Central memory CD4-positive, alpha-beta T cell (primary cell): Measurements from ENCODE around the gene CERS4.
"Not testable (repeated sequence)": the region's sequence is repeated elsewhere in the genome, so short reads cannot be mapped to it uniquely, and the experiment has no call there.

Experiments used
- DNase-seq: peaks from one replicate; pipeline ENCODE4 v3.0.0; 2022

Gene CERS4

DNA sequence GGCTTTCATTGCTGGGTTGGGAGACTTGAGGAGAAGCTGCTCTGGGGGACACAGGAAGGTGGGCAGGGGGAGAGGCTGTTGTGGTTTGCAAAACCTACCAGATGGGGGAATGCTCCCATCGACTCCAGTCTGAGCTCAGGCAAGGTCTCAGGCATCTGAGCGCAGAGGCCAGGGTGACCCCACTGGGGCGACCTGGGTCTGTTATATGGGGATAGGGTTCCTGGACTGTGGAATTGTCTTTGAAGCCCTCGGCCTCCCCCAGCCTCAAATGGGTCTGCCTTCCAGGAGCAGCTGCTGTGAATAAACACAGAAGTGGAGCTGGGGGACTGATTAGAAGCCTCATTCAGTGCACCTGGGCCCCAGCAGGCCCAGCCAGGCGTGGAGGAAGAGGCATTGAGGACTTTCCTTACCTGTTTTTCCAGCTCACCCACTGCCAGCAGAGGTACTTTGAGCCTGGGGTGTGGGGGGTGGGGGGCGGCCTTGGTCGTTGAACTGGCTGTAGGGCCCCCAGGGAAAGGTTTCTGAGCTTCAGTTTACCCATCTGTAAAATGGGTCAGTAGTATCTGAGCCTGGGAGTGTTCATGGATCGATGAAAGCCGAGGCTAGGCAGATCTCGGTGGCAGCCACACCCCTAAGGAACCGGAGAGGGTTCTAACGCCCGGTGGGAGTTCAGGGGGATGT is 1.4 kb downstream of the CERS4 start:
- no peak for DNase-seq

DNA sequence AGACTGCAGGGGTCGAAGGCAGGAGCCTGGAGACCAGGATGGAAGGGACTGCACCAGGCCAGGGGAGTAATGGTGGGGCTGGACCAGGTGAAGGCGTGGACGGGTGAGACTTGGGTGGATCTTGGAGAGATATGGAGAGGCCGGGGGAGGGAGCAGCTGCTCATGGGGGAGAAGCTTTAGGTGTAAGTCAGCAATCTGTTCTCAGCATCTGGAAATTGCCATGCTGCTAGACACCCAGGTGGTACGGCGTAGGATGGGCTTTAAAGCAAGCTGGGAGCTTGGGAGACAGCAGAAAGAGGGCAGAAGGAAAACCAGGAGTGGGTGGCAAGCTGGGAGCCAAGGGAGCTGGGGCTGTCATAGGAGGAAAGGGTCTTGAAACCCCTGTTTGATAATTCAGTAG is 3.0 kb downstream of the CERS4 start:
- DNase-seq: no peak

DNA sequence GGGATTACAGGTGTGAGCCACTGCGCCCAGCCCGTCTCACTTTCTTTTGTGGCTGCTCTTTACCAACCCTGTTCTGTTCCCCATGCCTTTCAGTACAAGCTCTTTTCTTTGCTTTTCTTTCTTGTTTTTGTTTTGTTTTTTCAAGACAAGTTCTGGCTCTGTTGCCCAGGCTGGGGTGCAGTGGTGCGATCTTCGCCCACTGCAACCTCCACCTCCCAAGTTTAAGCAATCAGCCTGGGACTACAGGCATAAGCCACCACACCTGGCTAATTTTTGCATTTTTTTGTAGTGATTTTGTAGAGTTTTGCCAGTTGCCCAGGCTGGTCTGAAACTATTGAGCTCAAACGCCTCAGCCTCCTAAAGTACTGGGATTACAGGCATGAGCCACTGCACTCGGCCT is 3.7 kb downstream of the CERS4 start:
- DNase-seq: no peak

DNA sequence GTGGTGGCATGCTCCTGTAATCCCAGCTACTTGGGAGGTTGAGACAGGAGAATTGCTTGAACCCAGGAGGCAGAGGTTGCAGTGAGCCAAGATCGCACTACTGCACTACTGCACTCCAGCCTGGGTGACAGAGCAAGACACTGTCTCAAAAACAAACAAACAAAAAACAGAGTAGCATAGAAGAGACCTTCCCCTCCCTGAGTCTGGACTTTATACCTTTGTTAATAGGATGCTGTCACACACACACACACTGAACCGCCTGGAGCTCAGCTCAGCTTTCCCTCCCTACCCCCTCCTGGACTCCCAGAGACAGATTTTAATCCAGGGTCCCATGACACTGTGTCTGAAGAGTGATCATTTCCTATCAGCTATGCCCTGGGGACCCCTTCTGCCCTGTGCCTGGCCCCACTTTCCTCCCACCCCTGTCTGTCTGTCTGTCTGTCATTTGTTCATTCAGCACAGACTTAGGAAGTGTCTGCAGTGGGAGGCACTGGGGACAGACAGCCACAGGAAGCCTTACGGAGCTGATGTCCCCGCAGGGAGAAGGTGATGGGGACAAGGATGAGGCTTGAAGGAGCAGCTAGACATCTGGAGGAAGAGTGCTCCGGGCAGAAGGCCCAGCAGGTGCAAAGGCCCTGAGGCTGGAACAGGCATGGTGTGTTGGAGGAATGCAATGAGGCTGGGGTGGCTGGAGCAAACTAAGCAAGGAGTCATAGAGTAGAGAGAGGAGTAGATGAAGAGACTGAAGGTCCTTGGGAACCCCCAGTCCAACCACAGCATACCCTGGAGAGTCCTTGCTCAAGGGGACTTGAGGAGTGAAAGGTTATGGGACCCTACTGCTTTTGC is 4.9 kb downstream of the CERS4 start:
- DNase-seq: no peak

DNA sequence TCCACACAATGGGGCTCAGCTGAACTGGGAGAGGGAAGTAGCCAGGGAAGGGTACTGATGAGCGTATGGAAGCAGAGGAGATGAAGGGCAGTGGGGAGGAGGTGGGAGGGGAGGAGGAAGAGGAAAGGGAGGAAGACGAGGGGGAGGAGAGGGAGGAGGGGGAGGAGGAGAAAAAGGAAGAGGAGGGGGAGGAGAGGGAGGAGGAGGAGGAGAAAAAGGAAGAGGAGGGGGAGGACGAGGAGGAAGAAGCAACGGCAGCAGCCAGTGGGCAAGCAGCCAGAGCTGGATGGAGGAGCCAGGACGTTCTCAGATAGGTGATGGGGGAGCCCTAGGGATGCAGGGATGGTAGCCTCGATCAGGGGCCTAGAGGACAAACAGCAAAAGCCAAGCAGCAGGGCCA is 5.6 kb downstream of the CERS4 start:
- DNase-seq: no peak

DNA sequence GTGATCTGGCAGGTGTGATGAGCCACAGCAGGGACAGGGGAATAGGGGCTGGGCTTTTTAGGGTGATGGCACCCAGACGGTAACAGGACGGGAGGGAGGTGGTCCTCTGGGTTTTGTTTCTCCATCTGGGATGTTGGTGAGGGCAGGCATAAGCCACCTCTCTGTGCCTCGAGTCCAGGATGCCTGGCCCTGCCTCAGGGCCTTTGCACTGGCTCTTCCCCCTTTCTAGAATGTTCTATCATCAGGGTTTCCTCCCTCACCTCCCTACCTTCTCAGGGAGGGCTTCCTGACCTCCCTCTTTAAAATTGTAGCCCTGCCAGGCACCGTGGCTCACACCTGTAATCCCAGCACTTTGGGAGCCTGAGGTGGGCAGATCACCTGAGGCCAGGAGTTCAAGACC is 6.6 kb downstream of the CERS4 start:
- no peak for DNase-seq

DNA sequence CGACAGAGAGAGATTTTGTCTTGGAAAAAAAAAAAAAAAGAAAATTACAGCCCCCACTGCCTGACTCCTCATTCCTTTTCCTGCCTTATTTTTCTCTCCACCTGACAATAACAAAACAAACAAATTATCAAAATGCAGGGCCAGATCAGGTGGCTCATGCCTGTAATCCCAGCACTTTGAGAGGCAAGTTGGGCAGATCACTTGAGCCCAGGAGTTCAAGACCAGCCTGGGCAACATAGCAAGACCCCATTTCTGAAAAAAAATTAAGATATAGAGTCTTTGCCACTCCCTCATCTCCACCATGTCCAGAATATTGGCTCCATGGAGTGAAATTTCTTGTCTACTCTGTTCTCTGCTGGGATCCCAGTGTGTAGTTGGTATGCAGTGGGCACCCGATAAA is 7.2 kb downstream of the CERS4 start:
- no peak for DNase-seq

DNA sequence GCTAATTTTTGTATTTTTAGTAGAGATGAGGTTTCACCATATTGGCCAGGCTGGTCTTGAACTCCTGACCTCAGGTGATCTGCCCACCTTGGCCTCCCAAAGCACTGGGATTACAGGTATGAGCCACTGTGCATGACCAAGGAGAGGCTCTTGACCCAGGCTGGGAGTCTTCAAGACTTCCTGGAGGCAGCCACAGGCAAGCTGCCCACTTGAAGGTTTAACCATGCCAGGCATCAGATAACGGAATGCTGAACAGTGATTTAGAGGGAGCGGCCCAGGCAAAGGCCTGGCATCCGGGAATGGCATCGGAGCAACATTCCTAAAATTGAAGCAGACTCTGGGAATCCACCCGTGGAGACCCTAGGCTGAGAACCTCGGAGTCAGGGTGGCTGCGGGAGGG is 9.0 kb downstream of the CERS4 start:
- not testable (repeated sequence) for DNase-seq

DNA sequence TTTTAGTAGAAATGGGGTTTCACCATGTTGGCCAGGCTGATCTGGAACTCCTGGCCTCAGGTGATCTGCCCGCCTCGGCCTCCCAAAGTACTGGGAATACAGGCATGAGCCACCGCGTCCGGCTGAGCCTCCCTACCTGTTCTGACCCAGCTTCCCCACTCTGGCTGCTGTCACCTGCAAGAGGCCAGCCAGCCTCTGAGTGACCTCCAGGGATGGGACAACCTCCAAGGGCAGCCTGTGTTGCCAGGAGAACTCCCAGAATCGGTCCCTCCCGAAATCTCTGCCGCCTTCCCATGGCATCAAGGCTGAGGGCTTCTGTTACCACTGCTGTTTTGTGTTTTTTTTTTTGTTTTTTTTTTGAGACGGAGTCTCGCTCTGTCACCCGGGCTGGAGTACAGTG is 11.3 kb downstream of the CERS4 start:
- DNase-seq: no peak

DNA sequence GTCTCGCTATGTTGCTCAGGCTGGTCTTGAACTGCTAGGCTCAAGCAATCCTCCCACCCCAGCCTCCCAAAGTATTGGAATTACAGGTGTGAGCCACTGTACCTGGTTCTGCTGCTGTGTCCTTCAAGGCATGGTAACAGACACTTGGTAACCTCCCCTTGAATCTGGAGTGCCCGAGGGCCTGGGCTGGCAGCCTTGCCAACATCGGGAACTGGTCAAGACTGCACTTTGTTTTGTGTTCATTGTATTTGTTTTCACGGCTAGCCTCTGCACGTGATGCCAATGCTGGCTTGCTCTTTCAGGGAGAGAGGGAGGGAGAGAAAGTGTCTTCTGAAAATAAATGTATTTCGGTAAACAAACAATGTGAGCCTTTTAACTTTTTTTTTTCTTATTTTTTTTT is 12.0 kb downstream of the CERS4 start:
- DNase-seq: no peak

DNA sequence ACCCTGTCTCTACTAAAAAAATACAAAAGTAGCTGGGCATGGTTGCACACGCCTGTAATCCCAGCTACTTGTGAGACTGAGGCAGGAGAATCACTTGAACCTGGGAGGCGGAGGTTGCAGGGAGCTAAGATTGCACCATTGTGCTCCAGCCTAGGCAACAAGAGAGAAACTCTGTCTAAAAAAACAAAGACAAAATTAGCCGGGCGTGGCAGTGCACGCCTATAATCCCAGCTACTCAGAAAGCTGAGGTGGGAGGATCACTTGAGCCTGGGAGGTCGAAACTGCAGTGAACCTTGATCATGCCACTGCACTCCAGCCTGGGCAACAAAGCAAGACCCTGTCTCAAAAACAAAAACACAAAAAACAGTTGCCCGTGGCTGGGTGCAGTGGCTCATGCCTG is 14.3 kb downstream of the CERS4 start:
- not testable (repeated sequence) for DNase-seq

DNA sequence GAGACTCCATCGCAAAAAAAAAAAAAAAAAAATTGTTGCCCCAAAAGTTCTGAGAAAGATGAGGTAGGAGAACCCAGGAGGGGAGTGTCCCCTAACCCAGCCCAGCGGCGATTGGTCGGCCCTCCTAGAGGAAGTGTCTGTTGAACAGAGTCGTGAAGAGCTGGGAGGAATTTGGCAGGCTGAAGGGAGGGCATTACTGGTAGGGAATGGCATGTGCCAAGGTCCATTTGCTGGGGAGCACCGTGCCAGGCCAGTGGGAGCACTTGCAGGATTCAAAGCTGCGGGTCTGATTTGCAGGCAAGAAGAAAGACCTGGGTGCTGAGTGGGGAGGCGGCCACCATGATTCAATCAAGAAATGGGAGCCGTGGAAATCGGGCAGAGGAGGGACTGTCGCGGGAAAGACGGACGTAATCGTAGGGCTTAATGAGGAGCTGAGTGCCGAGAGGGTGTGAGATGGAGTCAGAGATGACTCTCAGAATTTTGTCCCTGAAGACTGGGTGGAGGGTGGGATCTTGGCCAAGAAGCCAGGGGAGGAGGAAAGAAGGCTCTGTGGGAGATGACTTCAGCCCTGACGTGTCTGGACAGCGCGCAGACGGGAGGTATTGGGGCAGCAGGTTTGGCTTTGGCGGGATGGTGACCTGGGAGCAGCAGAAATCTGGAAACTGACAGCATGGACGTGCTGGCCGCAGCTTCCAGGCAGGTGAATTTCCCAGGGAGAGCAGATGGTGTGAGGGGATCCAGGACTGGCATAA is 15.4 kb downstream of the CERS4 start:
- DNase-seq: no peak

DNA sequence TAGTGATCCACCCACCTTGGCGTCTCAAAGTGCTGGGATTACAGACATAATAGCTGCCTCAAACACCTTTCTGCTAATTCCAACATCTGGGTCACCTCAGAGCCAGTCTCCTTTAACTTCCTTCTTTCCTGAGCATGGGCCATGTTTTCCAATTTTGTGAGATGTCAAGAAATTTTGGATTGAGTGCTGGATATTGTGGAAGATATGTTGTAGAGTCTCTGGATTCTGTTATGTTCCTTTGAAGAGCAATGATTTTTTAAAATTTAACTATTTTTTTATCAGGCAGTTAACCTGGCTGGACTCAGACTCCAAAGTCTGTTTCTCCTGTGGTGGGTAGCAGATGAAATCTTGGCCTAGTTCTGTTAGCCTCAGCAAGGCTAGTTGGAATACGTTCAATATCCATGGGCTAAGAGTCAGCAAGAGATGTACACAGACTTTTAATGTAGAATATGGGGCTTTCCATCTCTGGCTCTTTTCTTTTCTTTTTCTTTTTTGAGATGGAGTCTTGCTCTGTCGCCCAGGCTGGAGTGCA is 22.0 kb downstream of the CERS4 start:
- DNase-seq: no peak

DNA sequence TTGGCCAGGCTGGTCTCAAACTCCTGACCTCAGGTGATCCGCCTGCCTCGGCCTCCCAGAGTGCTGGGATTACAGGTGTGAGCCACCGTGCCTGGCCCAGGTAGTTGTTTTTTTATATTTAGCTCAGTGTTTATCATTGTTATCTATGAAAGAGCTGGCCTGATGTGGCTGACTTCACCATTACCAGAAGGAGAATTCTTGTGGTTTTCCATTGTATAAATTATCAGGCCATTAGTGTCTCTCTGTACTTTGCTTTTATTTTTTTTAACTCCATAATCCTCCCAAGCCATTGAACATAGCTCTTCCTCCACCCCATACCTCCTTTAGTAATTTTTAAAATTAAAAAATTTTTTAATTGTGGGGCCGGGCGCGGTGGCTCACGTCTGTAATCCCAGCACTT is 24.2 kb downstream of the CERS4 start:
- DNase-seq: no peak

DNA sequence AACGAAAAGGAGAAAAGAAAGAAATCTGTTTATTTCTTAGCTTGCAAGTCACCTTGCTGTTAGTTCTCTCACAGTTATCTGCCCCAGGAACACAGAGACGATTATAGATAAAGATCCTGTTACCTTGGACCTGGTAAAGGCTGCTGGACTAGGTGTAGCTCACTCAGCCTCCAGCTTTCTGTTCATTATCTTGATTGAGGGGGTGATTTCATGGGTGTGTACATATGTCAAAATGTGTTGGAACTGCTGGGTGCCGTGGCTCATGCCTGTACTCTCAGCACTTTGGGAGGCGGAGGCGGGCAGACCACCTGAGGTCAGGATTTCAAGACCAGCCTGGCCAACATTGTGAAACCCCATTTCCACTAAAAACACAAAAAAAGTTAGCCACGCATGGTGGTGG is 27.9 kb downstream of the CERS4 start:
- no peak for DNase-seq

DNA sequence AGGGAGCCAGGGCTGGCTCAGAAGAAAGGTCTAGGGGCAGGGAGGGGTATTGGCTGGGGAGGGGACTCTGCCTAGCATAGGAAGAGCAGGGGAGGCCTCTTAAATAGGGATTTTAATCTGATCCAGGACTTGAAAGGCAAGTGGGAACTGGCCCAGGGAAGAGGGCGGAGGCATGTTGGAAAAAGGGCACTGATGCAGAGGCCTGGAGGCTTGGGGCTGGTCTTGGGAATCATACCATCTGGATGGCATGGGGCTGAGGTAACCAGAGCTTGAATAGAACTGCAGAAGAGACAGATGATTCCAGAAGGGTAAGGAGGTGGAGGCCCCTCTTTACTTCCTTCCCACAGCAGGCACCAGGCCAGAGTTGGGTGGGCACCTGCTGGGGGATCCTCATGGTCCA is 29.1 kb downstream of the CERS4 start:
- no peak for DNase-seq

DNA sequence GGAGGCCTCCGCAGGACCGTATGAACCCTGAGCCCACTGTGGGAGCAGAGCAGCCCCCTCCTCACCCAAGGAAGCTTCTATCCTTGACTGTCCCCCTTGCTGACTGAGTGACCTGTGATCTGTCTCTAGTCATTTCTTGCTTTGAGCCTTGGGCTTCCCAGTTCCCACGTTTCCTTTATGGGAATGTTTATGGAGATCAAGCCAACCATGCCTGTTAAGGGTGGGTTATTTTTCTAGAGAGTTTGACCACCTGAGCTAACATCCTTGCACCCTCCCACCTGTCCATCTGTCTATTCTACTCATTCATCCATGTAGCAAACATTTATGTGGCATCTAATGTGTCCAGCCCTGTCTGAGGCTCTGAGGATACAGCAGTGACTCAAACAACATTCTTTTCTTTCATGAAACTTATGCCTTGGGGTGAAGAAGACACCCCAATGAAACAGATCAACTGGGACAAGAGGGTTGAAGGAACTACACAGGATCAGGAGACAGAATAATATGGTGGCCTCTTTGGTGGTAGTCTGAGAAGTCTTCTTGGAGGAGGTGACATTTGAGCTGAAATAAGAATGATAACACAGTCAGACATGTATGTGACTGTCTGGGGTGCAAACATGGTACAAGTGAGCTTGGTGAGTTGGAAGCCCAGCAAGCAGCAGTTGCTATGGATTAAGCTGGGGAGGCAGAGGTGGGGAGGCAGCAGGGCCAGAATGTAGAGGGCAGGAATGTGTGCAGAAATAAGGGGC is 30.5 kb downstream of the CERS4 start:
- no peak for DNase-seq

DNA sequence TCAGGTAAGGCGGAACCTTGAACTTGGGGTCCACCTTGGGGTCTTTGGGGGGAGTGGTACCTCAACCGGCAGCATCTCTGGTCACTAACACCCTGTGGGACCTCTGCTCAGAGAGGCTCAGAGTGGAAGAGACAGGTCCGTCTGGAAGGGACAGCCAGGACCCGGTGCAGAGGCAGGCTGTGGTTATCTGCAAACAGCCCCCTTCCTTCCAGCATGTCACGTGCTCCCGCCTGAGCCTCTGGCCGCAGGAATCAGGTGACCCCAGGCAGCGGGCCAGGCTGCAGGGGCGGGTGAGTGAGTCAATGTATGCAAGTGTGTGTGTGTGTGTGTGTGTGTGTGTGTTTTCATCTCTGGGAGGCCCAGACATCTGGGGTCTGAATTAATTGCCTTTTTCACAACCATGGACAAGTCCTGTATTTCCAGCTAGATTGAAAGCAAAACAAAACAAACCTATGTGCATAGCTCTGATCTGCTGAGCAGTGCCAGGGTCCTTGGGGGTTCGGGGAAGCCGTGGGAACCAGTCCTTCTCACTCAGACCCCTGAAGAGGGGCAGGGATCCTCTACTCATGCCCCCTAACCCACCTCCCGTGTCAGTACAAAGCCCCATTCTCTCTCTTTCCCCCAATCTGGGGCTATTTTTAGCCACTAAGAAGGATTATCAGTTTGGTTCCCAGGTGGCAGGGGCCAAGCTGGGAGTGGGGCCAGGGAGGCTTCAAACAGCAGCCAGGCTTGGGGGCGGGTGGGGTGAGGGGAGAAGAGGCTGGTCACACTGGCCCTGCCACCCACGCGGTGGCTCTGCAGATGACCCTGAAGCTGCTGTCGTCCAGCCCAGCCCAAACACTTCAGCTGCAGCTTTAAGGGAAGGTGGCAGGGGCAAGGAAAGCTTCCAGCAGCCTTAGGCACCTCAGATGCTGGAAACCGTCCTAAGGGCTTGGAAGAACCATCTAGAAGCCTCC is 31.4 kb downstream of the CERS4 start:
- no peak for DNase-seq

DNA sequence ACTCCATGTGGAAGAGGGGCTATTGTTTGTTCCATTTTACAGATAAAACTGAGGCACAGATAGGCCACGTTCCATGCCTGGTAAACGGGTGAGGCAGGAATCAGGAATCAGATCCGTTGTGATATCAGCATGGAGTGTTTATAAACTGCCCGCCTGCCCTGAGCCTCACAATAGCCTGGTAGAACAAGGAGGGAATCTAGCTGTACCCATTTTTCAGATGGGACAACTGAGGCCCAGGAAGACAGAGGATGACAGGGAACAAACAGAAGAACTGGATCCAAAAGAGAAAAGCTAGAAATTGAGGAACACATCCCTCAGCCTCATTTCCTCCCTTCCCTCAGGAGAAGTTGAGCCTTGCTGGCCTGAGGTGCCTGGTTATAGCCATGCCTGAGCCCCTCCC is 32.5 kb downstream of the CERS4 start:
- DNase-seq: no peak

DNA sequence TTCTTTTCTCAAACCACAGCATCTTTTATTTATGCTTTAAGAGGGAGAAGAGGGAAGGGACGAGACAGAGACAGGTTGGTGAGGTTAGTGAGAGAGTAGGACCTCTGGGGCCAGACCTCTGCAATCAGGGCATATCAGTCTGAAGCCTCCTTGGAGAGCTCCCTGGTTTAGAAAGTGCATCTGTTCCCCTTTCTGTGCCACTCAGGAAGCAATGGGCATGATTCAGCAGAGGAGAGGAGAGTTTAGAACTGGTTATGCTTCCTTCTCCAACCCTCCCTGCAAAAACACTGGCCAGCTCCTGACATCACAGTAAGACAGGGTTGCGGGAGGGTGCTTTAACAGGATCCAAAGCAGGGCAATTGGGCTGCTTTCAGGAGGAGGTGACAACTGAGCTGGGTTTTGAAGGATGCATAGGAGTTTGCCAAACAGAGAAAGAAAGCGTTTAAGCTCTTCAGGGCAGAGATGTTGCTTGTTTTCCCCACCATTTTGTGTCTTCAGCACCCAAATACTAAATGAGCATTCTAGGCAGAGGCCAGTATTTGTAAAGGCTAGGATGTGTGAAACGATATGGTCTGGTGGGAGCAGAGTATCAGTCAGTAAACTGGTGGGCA is 33.1 kb downstream of the CERS4 start:
- DNase-seq: no peak

DNA sequence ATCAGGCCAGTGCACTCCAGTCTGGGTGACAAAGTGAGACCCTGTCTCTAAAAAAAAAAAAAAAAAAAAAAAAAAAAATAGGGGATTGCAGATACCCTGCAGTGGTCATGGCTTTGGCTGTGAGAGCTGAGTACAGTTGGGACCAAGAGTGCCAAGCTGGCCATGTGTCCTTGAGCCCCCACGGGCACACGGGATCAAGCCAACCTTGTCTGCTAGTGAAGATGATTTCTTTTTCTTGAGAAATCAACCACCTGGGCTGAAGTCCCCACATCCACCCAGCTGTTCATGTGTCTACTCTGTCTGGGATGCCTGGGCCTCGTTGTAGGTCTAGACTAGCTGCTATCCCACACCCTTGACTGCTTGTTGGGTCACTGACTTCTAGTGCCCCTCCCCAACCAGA is 34.0 kb downstream of the CERS4 start:
- no peak for DNase-seq
